GM12875 (cell line): ENCODE data around the gene FBXO9.

Source experiments
- H3K4me3 ChIP-seq: one replicate; pipeline ENCODE4 v1.5.1; 2011; ENCODE audit warnings: low read depth, low read length, control low read depth
- TF ChIP-seq, protein P1 (sequence below): IDR thresholded peaks from 2 replicates; pipeline ENCODE4 v1.5.1; 2011; ENCODE audit warnings: low read depth, mild to moderate bottlenecking, control low read depth, inconsistent platforms, low read length, moderate library complexity, borderline replicate concordance; ENCODE audit not compliant: insufficient read depth

The FBXO9 gene

DNA sequence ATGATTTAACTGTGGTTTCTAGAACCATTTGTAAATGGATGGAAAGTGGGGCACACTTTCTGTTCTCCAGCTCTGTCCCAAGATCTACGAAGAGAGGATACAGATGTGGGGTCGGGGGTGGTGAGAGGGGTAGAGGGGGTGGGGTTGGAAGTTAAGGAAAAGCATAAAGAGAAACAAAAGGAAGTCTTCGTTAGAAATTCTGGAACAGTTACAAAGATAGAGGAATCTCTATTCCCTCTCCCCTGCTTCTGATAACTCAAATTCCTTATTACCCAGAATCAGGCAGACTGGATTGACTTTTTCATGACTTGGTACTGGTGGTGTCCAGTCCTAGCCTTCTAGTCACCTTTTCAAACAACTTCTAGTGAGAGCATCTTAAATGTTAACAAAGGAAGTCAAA lies 78.5 kb downstream of the FBXO9 start:
- TF ChIP-seq, protein P1, sequence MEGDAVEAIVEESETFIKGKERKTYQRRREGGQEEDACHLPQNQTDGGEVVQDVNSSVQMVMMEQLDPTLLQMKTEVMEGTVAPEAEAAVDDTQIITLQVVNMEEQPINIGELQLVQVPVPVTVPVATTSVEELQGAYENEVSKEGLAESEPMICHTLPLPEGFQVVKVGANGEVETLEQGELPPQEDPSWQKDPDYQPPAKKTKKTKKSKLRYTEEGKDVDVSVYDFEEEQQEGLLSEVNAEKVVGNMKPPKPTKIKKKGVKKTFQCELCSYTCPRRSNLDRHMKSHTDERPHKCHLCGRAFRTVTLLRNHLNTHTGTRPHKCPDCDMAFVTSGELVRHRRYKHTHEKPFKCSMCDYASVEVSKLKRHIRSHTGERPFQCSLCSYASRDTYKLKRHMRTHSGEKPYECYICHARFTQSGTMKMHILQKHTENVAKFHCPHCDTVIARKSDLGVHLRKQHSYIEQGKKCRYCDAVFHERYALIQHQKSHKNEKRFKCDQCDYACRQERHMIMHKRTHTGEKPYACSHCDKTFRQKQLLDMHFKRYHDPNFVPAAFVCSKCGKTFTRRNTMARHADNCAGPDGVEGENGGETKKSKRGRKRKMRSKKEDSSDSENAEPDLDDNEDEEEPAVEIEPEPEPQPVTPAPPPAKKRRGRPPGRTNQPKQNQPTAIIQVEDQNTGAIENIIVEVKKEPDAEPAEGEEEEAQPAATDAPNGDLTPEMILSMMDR: no peak
- no peak overlapping the region for H3K4me3 ChIP-seq

DNA sequence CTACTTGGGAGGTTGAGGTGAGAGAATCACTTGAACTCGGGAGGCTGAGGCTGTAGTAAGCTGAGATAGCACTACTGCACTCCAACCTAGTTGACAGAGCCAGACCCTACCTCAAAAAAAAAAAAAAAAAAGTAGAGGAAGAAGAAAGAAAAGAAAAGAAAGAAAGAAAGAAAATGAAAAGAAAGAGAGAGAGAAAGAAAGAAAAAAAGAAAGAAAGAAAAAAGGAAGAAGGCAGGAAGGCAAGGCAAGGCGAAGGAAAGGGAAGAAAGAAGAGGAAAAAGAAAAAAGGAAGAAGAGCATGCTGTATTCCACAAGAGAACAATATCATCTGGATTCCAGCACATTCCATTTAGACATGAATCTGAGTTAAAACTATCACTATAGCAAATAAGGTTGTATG lies 79.6 kb downstream of the FBXO9 start:
- TF ChIP-seq, protein P1: no peak

DNA sequence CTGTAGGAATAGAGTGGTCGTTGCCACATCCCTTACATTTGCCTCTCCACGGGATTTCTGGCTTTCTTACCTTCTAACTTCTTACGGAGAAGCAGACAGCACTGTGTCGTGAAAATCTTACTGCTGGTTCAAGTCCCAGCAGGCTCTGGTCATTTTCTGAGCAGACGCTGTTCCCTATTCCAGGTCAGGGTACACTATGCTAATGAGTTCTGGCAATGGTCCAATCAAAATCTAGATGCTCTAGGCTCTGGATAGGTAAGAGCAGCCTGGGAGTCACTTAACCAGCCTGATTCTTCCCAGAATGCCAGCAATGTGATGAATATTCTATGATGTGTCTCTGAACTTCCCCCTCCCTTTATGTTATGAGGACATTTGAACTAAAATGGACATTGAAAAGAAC lies 83.5 kb downstream of the FBXO9 start, which contains the start of gene GCM1:
TSS of gene GCM1 (minus strand) at position 158 of the 400 bp plus-strand sequence. CDS start 3,209 bp downstream, outside the sequence.
- no peak within 1 kb of the TSS for H3K4me3 ChIP-seq
- TF ChIP-seq, protein P1: no peak

More for the DNA sequence above, 79.6 kb downstream of the FBXO9 start:
- no peak overlapping the region for H3K4me3 ChIP-seq
